Measurements from ENCODE around the gene ZKSCAN7.

GRCh38 chr3:44522494-44522933 is 32.5 kb upstream of the ZKSCAN7 start:
- no peak for TF ChIP-seq CTCF (IDR thresholded peaks at IDR 0.05)
- TF ChIP-seq ZBTB33 (IDR thresholded peaks at IDR 0.05; ENCODE audit: borderline replicate concordance, low read depth) = no peak
- no peak for TF ChIP-seq EZH2phosphoT487 (IDR thresholded peaks at IDR 0.05; ENCODE audit: borderline replicate concordance, low read depth)
- no peak for TF ChIP-seq TAF1 (IDR thresholded peaks at IDR 0.05; ENCODE audit: borderline replicate concordance, low read depth, low read length)
- TF ChIP-seq REST (IDR thresholded peaks at IDR 0.05; ENCODE audit: low read depth, low read length) = no peak
- TF ChIP-seq SIN3A (IDR thresholded peaks at IDR 0.05; ENCODE audit: borderline replicate concordance, low read depth, low read length) = no peak
- TF ChIP-seq RAD21 (IDR thresholded peaks at IDR 0.05; ENCODE audit: low read length) = no peak
- TF ChIP-seq EP300 (IDR thresholded peaks at IDR 0.05; ENCODE audit: borderline replicate concordance in 1 of 2, low read depth in 1 of 2, low read length in 1 of 2) = no peak
- TF ChIP-seq PBX3 (IDR thresholded peaks at IDR 0.05) = no peak
- TF ChIP-seq NFIC (IDR thresholded peaks at IDR 0.05; ENCODE audit: borderline replicate concordance) = no peak
- no peak for TF ChIP-seq POLR2AphosphoS5 (IDR thresholded peaks at IDR 0.05; ENCODE audit: low read depth, low read length)
- no peak for TF ChIP-seq TEAD4 (IDR thresholded peaks at IDR 0.05; ENCODE audit: borderline replicate concordance, insufficient read depth)
- no peak for TF ChIP-seq RCOR1 (IDR thresholded peaks at IDR 0.05; ENCODE audit: low read length)
- TF ChIP-seq USF2 (IDR thresholded peaks at IDR 0.05; ENCODE audit: borderline replicate concordance, low read depth, low read length) = no peak

Measured in SK-N-SH (cell line).